Mesangial cell (primary cell): ENCODE results near the gene ODAD3. TPM values are rescaled to one million over a fixed set of nuclear protein-coding genes. Genes with fewer than 3 reads are reported as not detected.

Experiments used
- total RNA-seq: library from RNA; depleted of rRNA; stranded (reverse); fragments of >200 nt; gene quantifications from 2 replicates; pipeline ENCODE4 v1.2.3, GENCODE V29; 2015

The ODAD3 gene
- total RNA-seq = 0.16 TPM in 1 of 2 replicates, not detected in the other

GRCh38 chr19:11435057-11435832 is at the start of gene ODAD3, which contains the start of gene PRKCSH:
TSS of gene ODAD3 (minus strand) at chr19:11435121. CDS start at chr19:11435016, 105 bp downstream.
TSS of gene PRKCSH (plus strand) at chr19:11435635. CDS start at chr19:11436118, 483 bp downstream.

DNA sequence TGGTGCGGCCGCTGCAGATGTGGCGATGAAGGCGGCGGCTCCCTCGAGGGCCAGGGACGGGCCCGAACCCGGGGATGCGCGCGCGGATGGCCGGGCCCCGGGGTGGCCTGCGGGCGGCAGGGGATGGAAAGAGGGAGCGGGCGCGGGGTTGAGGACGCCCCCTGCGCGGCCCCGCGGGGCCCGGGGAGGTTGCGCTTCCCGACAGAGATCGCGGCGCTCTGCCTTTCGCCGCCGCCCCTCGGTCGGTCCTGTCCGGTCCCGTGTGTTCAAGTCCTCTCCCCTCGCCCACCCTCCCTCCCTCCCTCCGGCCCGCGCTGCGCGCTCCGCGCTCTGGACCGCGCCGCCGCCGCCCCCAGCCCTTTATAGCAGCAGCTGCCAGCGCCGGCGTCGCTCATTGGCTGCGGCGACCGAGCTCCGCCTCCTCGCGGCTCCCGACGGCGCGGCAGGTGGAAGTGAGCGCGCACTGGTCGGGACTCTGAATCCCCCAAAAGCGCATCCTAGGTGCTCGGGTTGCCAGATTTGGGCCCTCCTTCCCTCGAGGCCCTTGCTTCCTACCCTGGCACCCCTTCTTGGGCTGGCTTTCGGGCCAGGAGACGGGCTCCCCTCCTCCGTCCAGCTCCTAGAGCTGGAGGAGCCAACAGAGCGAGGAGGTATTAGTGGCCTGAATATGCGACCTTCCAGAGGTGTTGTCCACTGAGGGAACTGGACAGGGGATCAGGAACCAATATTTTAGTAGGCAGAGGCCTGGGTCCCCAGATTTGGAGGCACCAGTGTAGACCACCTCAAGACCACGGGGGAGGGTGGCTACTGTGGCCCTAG is 46.0 kb upstream of the ODAD3 start, which contains the start of gene ELAVL3:
ELAVL3 (minus strand) TSS at position 332 of the 819 bp plus-strand sequence. CDS start 438 bp downstream, outside the sequence.

GRCh38 chr19:11418549-11419506 is 16.1 kb downstream of the ODAD3 start, which contains the start of gene RGL3:
TSS of gene RGL3 (minus strand) at chr19:11419314. CDS start at chr19:11419278, 36 bp downstream.

GRCh38 chr19:11374433-11375142 is 60.3 kb downstream of the ODAD3 start, which contains the start of gene SWSAP1:
TSS of gene SWSAP1 (plus strand) at chr19:11374666. CDS start at chr19:11374681, 15 bp downstream.

Other genes starting within 250 kb of the ODAD3 start
- gene KANK2, start 237.6 kb downstream of the ODAD3 start, total RNA-seq = 132 and 258 TPM in 2 replicates
- gene ANGPTL8, start 195.5 kb downstream of the ODAD3 start, total RNA-seq = not detected in 2 replicates
- 18.7 and 52.5 TPM in 2 replicates for gene DOCK6, start 172.6 kb downstream of the ODAD3 start, total RNA-seq
- not detected in 2 replicates for gene TSPAN16, start 139.0 kb downstream of the ODAD3 start, total RNA-seq
- gene RAB3D, start 95.5 kb downstream of the ODAD3 start, total RNA-seq = 6.2 and 13.3 TPM in 2 replicates
- gene TMEM205, start 88.9 kb downstream of the ODAD3 start, total RNA-seq = 215 and 295 TPM in 2 replicates
- gene CCDC159, start 88.6 kb downstream of the ODAD3 start, total RNA-seq = 4.4 and 9.5 TPM in 2 replicates
- gene PLPPR2, start 79.7 kb downstream of the ODAD3 start, total RNA-seq = 6.2 and 18.5 TPM in 2 replicates
- gene SWSAP1, start 60.5 kb downstream of the ODAD3 start, total RNA-seq = 1.6 and 4.2 TPM in 2 replicates
- 4.9 and 10.9 TPM in 2 replicates for gene EPOR, start 50.8 kb downstream of the ODAD3 start, total RNA-seq
- gene RGL3, start 15.8 kb downstream of the ODAD3 start, total RNA-seq = 0.16 and 1.0 TPM in 2 replicates
- gene PRKCSH, start 514 bp upstream of the ODAD3 start, total RNA-seq = 208 and 334 TPM in 2 replicates
- gene ELAVL3, start 45.9 kb upstream of the ODAD3 start, total RNA-seq = under 0.01 TPM in 1 of 2 replicates, not detected in the other
- 6.1 and 6.4 TPM in 2 replicates for gene ZNF653, start 70.7 kb upstream of the ODAD3 start, total RNA-seq
- gene ECSIT, start 94.0 kb upstream of the ODAD3 start, total RNA-seq = 52.4 and 69.1 TPM in 2 replicates
- gene CNN1, start 103.7 kb upstream of the ODAD3 start, total RNA-seq = 54.9 and 84.6 TPM in 2 replicates
- 52.6 and 79.0 TPM in 2 replicates for gene ELOF1, start 124.1 kb upstream of the ODAD3 start, total RNA-seq
- gene ACP5, start 142.5 kb upstream of the ODAD3 start, total RNA-seq = 1.1 and 17.5 TPM in 2 replicates
- 10.3 and 11.0 TPM in 2 replicates for gene ZNF627, start 162.4 kb upstream of the ODAD3 start, total RNA-seq